Gastroesophageal sphincter (tissue), 4 donors: Measurements from ENCODE around the gene GSTM3. TPM values are rescaled to one million over a fixed set of nuclear protein-coding genes. Genes with fewer than 3 reads are reported as not detected.

Experiments used
- ATAC-seq: fragments of 150-250 bp; one replicate; pipeline ENCODE4 v1.9.1; 2016; ENCODE audit warnings: mild to moderate bottlenecking, moderate library complexity
- H3K27ac ChIP-seq, 4 donors: fragments of 200-600 bp; sonication (generic) in 3 of 4; 1 replicate in 3 of 4; 2 replicates in 1 of 4; pipeline ENCODE4 v1.5.1; 2016 to 2019
- H3K27me3 ChIP-seq: fragments of 200-600 bp; sonication (generic); one replicate; pipeline ENCODE4 v1.5.1; 2019
- H3K36me3 ChIP-seq, 2 donors: fragments of 200-600 bp; sonication (generic); one replicate each; pipeline ENCODE4 v1.5.1; 2019; ENCODE audit warnings: control low read depth in 1 of 2
- H3K4me1 ChIP-seq, 3 donors: fragments of 200-600 bp; sonication (generic); 1 replicate in 2 of 3; 2 replicates in 1 of 3; pipeline ENCODE4 v1.5.1; 2016 to 2019; ENCODE audit warnings: control low read depth in 2 of 3
- H3K4me3 ChIP-seq, 2 donors: fragments of 200-600 bp; sonication (generic); one replicate each; pipeline ENCODE4 v1.5.1; 2019; ENCODE audit warnings: mild to moderate bottlenecking in 1 of 2, moderate library complexity in 1 of 2
- H3K9me3 ChIP-seq, 3 donors: fragments of 200-600 bp; sonication (generic); one replicate each; pipeline ENCODE4 v1.5.1; 2017 to 2019; ENCODE audit warnings: control low read depth in 2 of 3
- EP300 ChIP-seq: sonication (generic); formaldehyde crosslinking; IDR thresholded peaks from one replicate; pipeline ENCODE4 v1.6.1; 2017; ENCODE audit warnings: antibody characterized with exemption, mild to moderate bottlenecking
- POLR2A ChIP-seq, 2 donors: fragments of 450-650 bp; IDR thresholded peaks; one replicate each; pipeline ENCODE4 v1.6.1; 2017; ENCODE audit warnings: antibody characterized with exemption in 2 of 2, mild to moderate bottlenecking in 2 of 2, moderate library complexity in 1 of 2
- POLR2AphosphoS5 ChIP-seq: sonication (generic); formaldehyde crosslinking; IDR thresholded peaks from one replicate; pipeline ENCODE4 v1.6.1; 2017; ENCODE audit warnings: antibody characterized with exemption
- WGBS, 2 donors: methylation state at CpG; one replicate each; pipeline ENCODE4 v1.1.5; 2018; ENCODE audit warnings: low coverage in 1 of 2; 5-methylcytosine and 5-hydroxymethylcytosine counted together
- total RNA-seq, 4 donors: library from RNA; depleted of rRNA; stranded (reverse); fragments of >200 nt; gene quantifications; one replicate each; pipeline ENCODE4 v1.1.0, GENCODE V29; 2016
- TF ChIP-seq, protein P1 (sequence below), 4 experiments: fragments of 200-600 bp in 2 of 4; fragments of 450-650 bp in 2 of 4; sonication (generic) in 1 of 4; IDR thresholded peaks; one replicate each; pipeline ENCODE4 v1.5.1; 2017 to 2019; ENCODE audit warnings: antibody characterized with exemption in 4 of 4, mild to moderate bottlenecking in 2 of 4, moderate library complexity in 2 of 4

The GSTM3 gene
- total RNA-seq, 4 donors from 2014 or later, result 70.1 to 90.9 (median 80.1) TPM

DNA sequence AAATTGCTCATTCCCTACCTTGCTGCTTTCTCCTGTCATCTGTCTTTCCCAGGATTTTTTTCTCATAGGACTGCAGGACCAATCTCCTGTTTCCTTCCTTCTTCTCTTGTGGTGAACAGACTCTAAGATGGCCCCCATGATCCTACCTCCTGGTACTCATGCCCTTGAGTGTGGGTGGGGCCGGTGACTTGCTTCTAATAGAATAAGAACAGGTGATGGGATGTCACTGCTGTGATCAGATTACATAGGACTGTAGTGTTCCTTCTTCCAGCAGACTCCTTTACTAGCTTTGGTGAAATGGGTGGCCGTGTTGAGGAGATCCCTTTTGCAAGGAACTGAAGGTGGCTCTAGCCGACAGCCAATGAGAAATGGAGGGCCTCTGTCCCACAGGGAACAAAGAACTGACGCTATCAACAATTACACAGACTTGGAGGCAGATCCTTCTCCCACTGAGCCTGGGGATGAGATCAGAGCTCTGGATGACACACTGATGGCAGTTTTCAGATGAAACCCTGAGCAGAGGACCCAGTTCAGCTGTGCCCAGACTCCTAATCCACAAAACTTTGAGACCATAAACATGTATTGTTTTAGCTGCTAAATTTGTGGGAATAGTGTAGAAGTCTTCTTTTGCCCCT lies 7.5 kb downstream of the GSTM3 start:
- no peak for TF ChIP-seq POLR2AphosphoS5
- TF ChIP-seq POLR2A (IDR thresholded peaks at IDR 0.05), result no peak
- no peak for TF ChIP-seq EP300
- TF ChIP-seq, protein P1, sequence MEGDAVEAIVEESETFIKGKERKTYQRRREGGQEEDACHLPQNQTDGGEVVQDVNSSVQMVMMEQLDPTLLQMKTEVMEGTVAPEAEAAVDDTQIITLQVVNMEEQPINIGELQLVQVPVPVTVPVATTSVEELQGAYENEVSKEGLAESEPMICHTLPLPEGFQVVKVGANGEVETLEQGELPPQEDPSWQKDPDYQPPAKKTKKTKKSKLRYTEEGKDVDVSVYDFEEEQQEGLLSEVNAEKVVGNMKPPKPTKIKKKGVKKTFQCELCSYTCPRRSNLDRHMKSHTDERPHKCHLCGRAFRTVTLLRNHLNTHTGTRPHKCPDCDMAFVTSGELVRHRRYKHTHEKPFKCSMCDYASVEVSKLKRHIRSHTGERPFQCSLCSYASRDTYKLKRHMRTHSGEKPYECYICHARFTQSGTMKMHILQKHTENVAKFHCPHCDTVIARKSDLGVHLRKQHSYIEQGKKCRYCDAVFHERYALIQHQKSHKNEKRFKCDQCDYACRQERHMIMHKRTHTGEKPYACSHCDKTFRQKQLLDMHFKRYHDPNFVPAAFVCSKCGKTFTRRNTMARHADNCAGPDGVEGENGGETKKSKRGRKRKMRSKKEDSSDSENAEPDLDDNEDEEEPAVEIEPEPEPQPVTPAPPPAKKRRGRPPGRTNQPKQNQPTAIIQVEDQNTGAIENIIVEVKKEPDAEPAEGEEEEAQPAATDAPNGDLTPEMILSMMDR (IDR thresholded peaks at IDR 0.05), result no peak
- no peaks in the 10 kb centered on the region for H3K4me1 ChIP-seq
- H3K27me3 ChIP-seq, result no peaks in the 10 kb centered on the region
- ATAC-seq, result no peak
- H3K36me3 ChIP-seq, result peaks cover 0 to 33% of the 10 kb centered on the region in 2 donors
- no peak overlapping the region for H3K4me3 ChIP-seq
- WGBS, 2 donors, result 91% methylated on average over 3 of the region's 4 CpGs; no CpG with 5 or more reads in 1 of the 2 donors
- no peak overlapping the region for H3K27ac ChIP-seq
- H3K9me3 ChIP-seq, result no peaks in the 10 kb centered on the region

GRCh38 chr1:109732390-109732881 lies 8.4 kb downstream of the GSTM3 start:
- H3K9me3 ChIP-seq, result no peaks in the 10 kb centered on the region
- TF ChIP-seq EP300, result no peak
- no peak for TF ChIP-seq POLR2A (IDR thresholded peaks at IDR 0.05)
- H3K27ac ChIP-seq, result no peak overlapping the region
- H3K36me3 ChIP-seq, result peaks cover 0 to 25% of the 10 kb centered on the region in 2 donors
- H3K4me1 ChIP-seq, result no peaks in the 10 kb centered on the region
- ATAC-seq, result no peak
- 56 to 69% methylated on average over 2 to 3 of the region's 3 CpGs for WGBS, 2 donors
- H3K4me3 ChIP-seq, result no peak overlapping the region
- H3K27me3 ChIP-seq, result no peaks in the 10 kb centered on the region

- Histone ChIP-seq H3K4me3 (no peak overlapping the region), H3K36me3 (peaks cover 0 to 12% of the 10 kb centered on the region in 2 donors), H3K27ac (no peak overlapping the region), H3K4me1 (no peaks in the 10 kb centered on the region), H3K27me3 (no peaks in the 10 kb centered on the region), H3K9me3 (no peaks in the 10 kb centered on the region)
- ATAC-seq, result no peak
- TF ChIP-seq EP300 (no peak), POLR2A (IDR thresholded peaks at IDR 0.05) (no peak), POLR2AphosphoS5 (no peak)
- TF ChIP-seq, protein P1 (IDR thresholded peaks at IDR 0.05), result no peak
- WGBS, 2 donors, result 75 to 94% methylated on average over 5 to 6 of the region's 6 CpGs
Observed at GRCh38 chr1:109730666-109731065, 10.2 kb downstream of the GSTM3 start.

DNA sequence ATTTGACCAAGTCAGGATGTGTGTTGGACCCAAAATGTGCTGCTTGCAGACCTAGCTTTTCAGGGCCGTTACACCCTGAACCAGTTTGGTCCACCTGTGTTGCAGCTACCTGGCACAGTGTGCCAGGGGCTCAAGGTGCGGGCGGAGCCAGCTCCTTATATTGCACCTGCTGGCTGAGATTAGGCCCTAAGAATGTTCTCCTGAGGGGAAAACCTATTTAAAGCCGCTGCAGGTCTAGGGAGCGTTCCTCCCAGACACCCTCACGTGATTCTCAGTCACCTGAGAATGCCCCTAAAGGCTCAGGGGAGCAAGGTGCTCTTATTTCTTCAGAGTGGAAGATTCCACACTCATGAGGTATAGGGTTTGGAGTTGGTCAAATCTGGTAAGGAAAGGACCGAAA lies 12.0 kb downstream of the GSTM3 start:
- no peak for TF ChIP-seq EP300
- no peak for TF ChIP-seq POLR2A (IDR thresholded peaks at IDR 0.05)
- no peak for TF ChIP-seq POLR2AphosphoS5
- H3K4me3 ChIP-seq, result no peak overlapping the region
- H3K4me1 ChIP-seq, result no peaks in the 10 kb centered on the region
- no peaks in the 10 kb centered on the region for H3K9me3 ChIP-seq
- 93 to 100% methylated on average over 4 to 6 of the region's 7 CpGs for WGBS, 2 donors
- no peaks in the 10 kb centered on the region for H3K36me3 ChIP-seq
- ATAC-seq, result no peak
- no peak overlapping the region for H3K27ac ChIP-seq
- H3K27me3 ChIP-seq, result no peaks in the 10 kb centered on the region

DNA sequence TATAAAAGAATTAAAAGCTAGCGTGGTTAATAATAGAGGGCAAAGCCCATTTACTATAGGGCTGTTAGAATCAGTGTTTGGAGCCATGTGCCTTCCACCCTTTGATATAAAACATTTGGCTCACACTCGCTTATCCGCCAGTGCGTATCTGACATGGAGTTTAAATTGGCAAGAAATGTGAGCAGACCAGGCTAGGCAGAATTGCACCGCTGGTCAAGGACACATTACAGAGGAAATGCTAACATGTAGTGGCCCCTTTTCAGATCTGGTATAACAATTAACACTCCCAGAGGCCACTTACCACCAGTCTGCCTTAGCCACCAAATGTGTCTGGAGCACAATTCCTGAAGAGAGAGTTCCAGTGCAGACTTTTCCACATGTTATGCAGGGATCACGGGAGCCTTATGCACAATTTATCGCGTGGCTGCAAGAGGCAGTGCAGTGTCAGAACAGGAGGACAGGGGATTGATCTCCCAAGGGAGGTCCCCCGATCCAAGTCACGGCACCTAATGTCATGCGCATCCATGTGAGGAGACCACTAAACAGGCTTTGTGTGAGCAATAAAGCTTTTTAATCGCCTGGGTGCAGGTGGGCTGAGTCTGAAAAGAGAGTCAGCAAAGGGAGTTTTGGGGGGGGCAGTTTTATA lies 14.0 kb downstream of the GSTM3 start:
- no peak overlapping the region for H3K27ac ChIP-seq
- H3K27me3 ChIP-seq, result no peaks in the 10 kb centered on the region
- 87 to 91% methylated on average over 6 to 10 of the region's 12 CpGs for WGBS, 2 donors
- no peaks in the 10 kb centered on the region for H3K36me3 ChIP-seq
- no peaks in the 10 kb centered on the region for H3K4me1 ChIP-seq
- no peak overlapping the region for H3K4me3 ChIP-seq
- no peaks in the 10 kb centered on the region for H3K9me3 ChIP-seq
- no peak for ATAC-seq
- no peak for TF ChIP-seq EP300
- no peak for TF ChIP-seq POLR2A (IDR thresholded peaks at IDR 0.05)
- TF ChIP-seq, protein P1 (IDR thresholded peaks at IDR 0.05), result no peak
- TF ChIP-seq POLR2AphosphoS5, result no peak

DNA sequence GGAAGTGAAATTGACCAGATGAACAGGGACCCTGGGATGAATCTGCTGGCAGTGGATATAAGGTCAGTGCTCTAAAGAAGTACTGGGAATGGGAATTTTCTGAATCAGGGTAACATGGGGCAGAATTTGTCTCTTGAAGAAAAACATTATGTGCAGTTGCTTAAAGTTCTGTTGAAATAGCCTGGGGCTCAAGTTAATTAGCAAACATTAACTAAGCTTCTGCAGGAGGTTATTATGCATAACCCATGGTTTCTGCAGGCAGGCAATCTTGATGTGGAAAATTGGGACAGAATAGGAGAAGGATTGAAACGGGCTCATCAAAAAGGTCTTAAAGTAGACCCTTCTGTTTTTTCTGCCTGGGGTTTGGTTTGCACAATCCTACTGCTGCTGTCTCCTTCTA lies 14.8 kb downstream of the GSTM3 start:
- no peak overlapping the region for H3K27ac ChIP-seq
- no peaks in the 10 kb centered on the region for H3K36me3 ChIP-seq

More for the DNA sequence above, 14.8 kb downstream of the GSTM3 start:
- Histone ChIP-seq H3K27me3 (no peaks in the 10 kb centered on the region), H3K4me1 (no peaks in the 10 kb centered on the region), H3K9me3 (no peaks in the 10 kb centered on the region), H3K4me3 (no peak overlapping the region)
- WGBS, 2 donors, result 63 to 100% methylated on average over 1 of the region's 1 CpG
- TF ChIP-seq POLR2A (IDR thresholded peaks at IDR 0.05) (no peak), POLR2AphosphoS5 (no peak), EP300 (no peak)
- TF ChIP-seq, protein P1 (IDR thresholded peaks at IDR 0.05), result no peak
- no peak for ATAC-seq
